ENCODE data around the gene PTRH1. TPM values are rescaled to one million over a fixed set of nuclear protein-coding genes. Genes with fewer than 3 reads are reported as not detected.

The PTRH1 gene
- total RNA-seq, 1 experiment from 2014 or later: 10.6 TPM

- Histone ChIP-seq H3K36me3 (ENCODE audit: insufficient read depth, low read length) (no peaks in the 10 kb centered on the region), H3K4me2 (ENCODE audit: low read depth, low read length, poor library complexity, severe bottlenecking) (no peak overlapping the region), H3K79me2 (ENCODE audit: low read length) (no peaks in the 10 kb centered on the region), H2AFZ (ENCODE audit: low read length) (no peak overlapping the region), H3K4me3 (ENCODE audit: low read length) (no peak overlapping the region), H3K9me3 (ENCODE audit: low read length) (no peaks in the 10 kb centered on the region), H4K20me1 (ENCODE audit: insufficient read depth, low read depth, low read length) (no peaks in the 10 kb centered on the region), H3K9ac (ENCODE audit: low read length) (no peak overlapping the region), H3K9me2 (replicated peaks; ENCODE audit: insufficient read depth, low read length) (no peaks in the 10 kb centered on the region), H3K27ac (ENCODE audit: low read length) (no peak overlapping the region), H3K4me1 (ENCODE audit: low read length) (no peaks in the 10 kb centered on the region), H3K27me3 (ENCODE audit: low read length) (no peaks in the 10 kb centered on the region)
- DNase-seq: no peak
Measured at GRCh38 chr9:127755061-127756060, 39.9 kb upstream of the PTRH1 start.

- H2AFZ ChIP-seq (ENCODE audit: low read length): no peak overlapping the region
- no peaks in the 10 kb centered on the region for H4K20me1 ChIP-seq (ENCODE audit: insufficient read depth, low read depth, low read length)
- no peaks in the 10 kb centered on the region for H3K36me3 ChIP-seq (ENCODE audit: insufficient read depth, low read length)
Measured at GRCh38 chr9:127754099-127755060, 38.9 kb upstream of the PTRH1 start.

GRCh38 chr9:127753622-127754021, 38.2 kb upstream of the PTRH1 start:
- no peak overlapping the region for H3K9ac ChIP-seq (ENCODE audit: low read length)
- no peaks in the 10 kb centered on the region for H3K79me2 ChIP-seq (ENCODE audit: low read length)
- no peaks in the 10 kb centered on the region for H3K9me2 ChIP-seq (replicated peaks; ENCODE audit: insufficient read depth, low read length)
- no peak overlapping the region for H3K4me2 ChIP-seq (ENCODE audit: low read depth, low read length, poor library complexity, severe bottlenecking)
- H3K27me3 ChIP-seq (ENCODE audit: low read length): no peaks in the 10 kb centered on the region
- DNase-seq: no peak
- H2AFZ ChIP-seq (ENCODE audit: low read length): no peak overlapping the region
- H4K20me1 ChIP-seq (ENCODE audit: insufficient read depth, low read depth, low read length): no peaks in the 10 kb centered on the region
- H3K27ac ChIP-seq (ENCODE audit: low read length): no peak overlapping the region
- no peaks in the 10 kb centered on the region for H3K9me3 ChIP-seq (ENCODE audit: low read length)
- H3K36me3 ChIP-seq (ENCODE audit: insufficient read depth, low read length): no peaks in the 10 kb centered on the region
- H3K4me3 ChIP-seq (ENCODE audit: low read length): no peak overlapping the region
- no peaks in the 10 kb centered on the region for H3K4me1 ChIP-seq (ENCODE audit: low read length)

More at GRCh38 chr9:127754099-127755060, 38.9 kb upstream of the PTRH1 start:
- H3K9me3 ChIP-seq (ENCODE audit: low read length): no peaks in the 10 kb centered on the region
- no peak overlapping the region for H3K9ac ChIP-seq (ENCODE audit: low read length)
- no peaks in the 10 kb centered on the region for H3K27me3 ChIP-seq (ENCODE audit: low read length)
- no peak overlapping the region for H3K4me2 ChIP-seq (ENCODE audit: low read depth, low read length, poor library complexity, severe bottlenecking)
- H3K4me1 ChIP-seq (ENCODE audit: low read length): no peaks in the 10 kb centered on the region
- no peak overlapping the region for H3K4me3 ChIP-seq (ENCODE audit: low read length)
- H3K79me2 ChIP-seq (ENCODE audit: low read length): no peaks in the 10 kb centered on the region
- H3K9me2 ChIP-seq (replicated peaks; ENCODE audit: insufficient read depth, low read length): no peaks in the 10 kb centered on the region
- DNase-seq: no peak
- H3K27ac ChIP-seq (ENCODE audit: low read length): no peak overlapping the region

- no peaks in the 10 kb centered on the region for H3K4me1 ChIP-seq (ENCODE audit: low read length)
- H3K79me2 ChIP-seq (ENCODE audit: low read length): no peaks in the 10 kb centered on the region
- no peak for DNase-seq
- H3K4me2 ChIP-seq (ENCODE audit: low read depth, low read length, poor library complexity, severe bottlenecking): no peak overlapping the region
- no peaks in the 10 kb centered on the region for H3K9me3 ChIP-seq (ENCODE audit: low read length)
- no peak overlapping the region for H3K4me3 ChIP-seq (ENCODE audit: low read length)
- H3K36me3 ChIP-seq (ENCODE audit: insufficient read depth, low read length): no peaks in the 10 kb centered on the region
- H3K27ac ChIP-seq (ENCODE audit: low read length): no peak overlapping the region
- no peaks in the 10 kb centered on the region for H3K9me2 ChIP-seq (replicated peaks; ENCODE audit: insufficient read depth, low read length)
- H2AFZ ChIP-seq (ENCODE audit: low read length): no peak overlapping the region
- no peaks in the 10 kb centered on the region for H3K27me3 ChIP-seq (ENCODE audit: low read length)
- no peaks in the 10 kb centered on the region for H4K20me1 ChIP-seq (ENCODE audit: insufficient read depth, low read depth, low read length)
- H3K9ac ChIP-seq (ENCODE audit: low read length): no peak overlapping the region
Measured at GRCh38 chr9:127753148-127753547, 37.7 kb upstream of the PTRH1 start.

- Histone ChIP-seq H3K4me3 (ENCODE audit: low read length) (no peak overlapping the region), H3K9me3 (ENCODE audit: low read length) (no peaks in the 10 kb centered on the region), H3K27me3 (ENCODE audit: low read length) (no peaks in the 10 kb centered on the region), H3K9ac (ENCODE audit: low read length) (no peak overlapping the region), H3K4me2 (ENCODE audit: low read depth, low read length, poor library complexity, severe bottlenecking) (no peak overlapping the region), H3K9me2 (replicated peaks; ENCODE audit: insufficient read depth, low read length) (no peaks in the 10 kb centered on the region), H3K27ac (ENCODE audit: low read length) (no peak overlapping the region), H4K20me1 (ENCODE audit: insufficient read depth, low read depth, low read length) (no peaks in the 10 kb centered on the region), H2AFZ (ENCODE audit: low read length) (no peak overlapping the region), H3K79me2 (ENCODE audit: low read length) (no peaks in the 10 kb centered on the region), H3K4me1 (ENCODE audit: low read length) (no peaks in the 10 kb centered on the region), H3K36me3 (ENCODE audit: insufficient read depth, low read length) (no peaks in the 10 kb centered on the region)
- DNase-seq: no peak
Measured at GRCh38 chr9:127751269-127752054, 36.0 kb upstream of the PTRH1 start.

GRCh38 chr9:127749090-127749787, 33.8 kb upstream of the PTRH1 start:
- H3K4me2 ChIP-seq (ENCODE audit: low read depth, low read length, poor library complexity, severe bottlenecking): no peak overlapping the region
- no peaks in the 10 kb centered on the region for H3K27me3 ChIP-seq (ENCODE audit: low read length)
- H3K79me2 ChIP-seq (ENCODE audit: low read length): no peaks in the 10 kb centered on the region
- H3K4me1 ChIP-seq (ENCODE audit: low read length): no peaks in the 10 kb centered on the region
- H3K36me3 ChIP-seq (ENCODE audit: insufficient read depth, low read length): no peaks in the 10 kb centered on the region
- H3K4me3 ChIP-seq (ENCODE audit: low read length): no peak overlapping the region
- H3K9ac ChIP-seq (ENCODE audit: low read length): no peak overlapping the region
- H3K27ac ChIP-seq (ENCODE audit: low read length): no peak overlapping the region
- H3K9me2 ChIP-seq (replicated peaks; ENCODE audit: insufficient read depth, low read length): no peaks in the 10 kb centered on the region
- no peak for DNase-seq
- no peaks in the 10 kb centered on the region for H3K9me3 ChIP-seq (ENCODE audit: low read length)
- H2AFZ ChIP-seq (ENCODE audit: low read length): no peak overlapping the region
- H4K20me1 ChIP-seq (ENCODE audit: insufficient read depth, low read depth, low read length): no peaks in the 10 kb centered on the region

- H3K27ac ChIP-seq (ENCODE audit: low read length): no peak overlapping the region
Measured at GRCh38 chr9:127746959-127747569, 31.6 kb upstream of the PTRH1 start.

More at GRCh38 chr9:127746959-127747569, 31.6 kb upstream of the PTRH1 start:
- Histone ChIP-seq H3K79me2 (ENCODE audit: low read length) (no peaks in the 10 kb centered on the region), H3K4me2 (ENCODE audit: low read depth, low read length, poor library complexity, severe bottlenecking) (no peak overlapping the region), H4K20me1 (ENCODE audit: insufficient read depth, low read depth, low read length) (no peaks in the 10 kb centered on the region), H3K4me1 (ENCODE audit: low read length) (no peaks in the 10 kb centered on the region), H3K9me2 (replicated peaks; ENCODE audit: insufficient read depth, low read length) (no peaks in the 10 kb centered on the region), H3K9me3 (ENCODE audit: low read length) (no peaks in the 10 kb centered on the region), H3K4me3 (ENCODE audit: low read length) (no peak overlapping the region), H3K36me3 (ENCODE audit: insufficient read depth, low read length) (no peaks in the 10 kb centered on the region), H3K9ac (ENCODE audit: low read length) (no peak overlapping the region), H2AFZ (ENCODE audit: low read length) (no peak overlapping the region), H3K27me3 (ENCODE audit: low read length) (no peaks in the 10 kb centered on the region)
- no peak for DNase-seq
